ENCODE measurements around the gene CDKN1B. TPM values are rescaled to one million over a fixed set of nuclear protein-coding genes. Genes with fewer than 3 reads are reported as not detected.

Gene CDKN1B
- total and polyA plus RNA-seq, 2 of the 4 experiments (the other 2 are of a cell fraction) = 13.9 to 17.4 TPM

DNA sequence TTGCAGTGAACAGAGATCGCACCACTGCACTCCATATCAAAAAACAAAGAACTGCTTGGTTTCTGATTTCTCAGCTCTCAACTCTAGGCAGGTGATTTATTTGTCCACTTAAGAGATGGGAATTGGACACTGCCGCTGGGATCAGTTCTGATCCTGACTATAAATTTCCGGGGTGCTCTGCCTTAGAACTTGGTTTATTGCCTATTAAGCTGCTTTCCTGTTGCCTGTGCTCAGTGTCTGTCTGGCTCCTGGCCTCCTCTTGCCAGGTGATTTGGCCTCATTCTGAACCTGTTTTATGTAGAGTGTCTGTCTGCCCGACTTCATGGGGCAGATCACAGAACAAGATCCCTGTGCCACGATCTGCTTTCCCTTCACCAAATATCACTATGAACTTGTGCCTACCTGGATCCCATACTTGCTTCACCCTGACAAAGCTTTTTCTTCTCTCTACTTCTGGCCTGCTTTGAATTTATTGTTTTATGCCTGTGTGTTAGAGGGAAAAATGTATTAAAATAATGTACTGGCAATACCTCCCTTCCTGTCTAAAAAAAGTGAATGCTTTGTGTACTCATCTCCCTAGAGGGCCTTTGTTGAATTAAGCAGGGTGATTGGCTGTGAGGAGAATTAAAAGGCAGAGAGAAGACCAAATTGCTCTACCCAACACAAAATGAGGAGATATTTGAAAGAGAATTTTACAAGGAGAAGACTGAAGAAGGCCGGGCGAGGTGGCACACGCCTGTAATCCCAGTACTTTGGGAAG, 27.6 kb downstream of the CDKN1B start:
- BruUV-seq (replicated peaks) = no TSS peak
- peaks cover 24 to 50% of the 10 kb centered on the region in 2 experiments for H3K79me1 ChIP-seq (ENCODE audit: low read depth in 1 of 2, low read length in 2 of 2)
- no peak overlapping the region for H2BK15ac ChIP-seq (ENCODE audit: low read depth, low read length)
- CTCF ChIA-PET = interaction anchor here (1.1 to 1.2 kb wide), 2 partner anchors 8 to 10 kb away, joined by 3 read pairs; no protein-coding TSS in a partner anchor
- H2AK5ac ChIP-seq (ENCODE audit: low read depth, low read length) = no peak overlapping the region
- no peaks in the 10 kb centered on the region; the same call in 1 of the 2 replicates for H3K9me1 ChIP-seq (ENCODE audit: insufficient read depth, low read length)
- H3K4me2 ChIP-seq (ENCODE audit: low read depth, low read length) = no peak overlapping the region
- H3K36me3 ChIP-seq (ENCODE audit: control insufficient read depth, insufficient read depth, low read length) = no peaks in the 10 kb centered on the region
- H2BK20ac ChIP-seq (ENCODE audit: low read depth, low read length) = no peak overlapping the region
- H4K20me1 ChIP-seq (ENCODE audit: insufficient read depth, low read length) = no peaks in the 10 kb centered on the region
- H3K18ac ChIP-seq (ENCODE audit: low read depth, low read length) = no peak overlapping the region
- POLR2A ChIA-PET (ENCODE audit: unreplicated experiment) = no interaction called here
- H3K14ac ChIP-seq (replicated peaks; ENCODE audit: low read depth, low read length) = no peak overlapping the region
- in situ Hi-C loops (cut with MboI; ENCODE audit: low sequenced_read_pairs) = no loop called here
- intact Hi-C loops (cut with micrococcal nuclease) = no loop called here
- H2AK9ac ChIP-seq (replicated peaks; ENCODE audit: low read depth, low read length, poor library complexity) = no peak overlapping the region
- no peak overlapping the region for H4K8ac ChIP-seq (ENCODE audit: low read depth in 2 of 2, low read length in 2 of 2)
- no peak overlapping the region for H3K4me3 ChIP-seq (ENCODE audit: insufficient read depth, low read depth, low read length)
- ATAC-seq (ENCODE audit: low read depth) (no peak), DNase-seq (no peak)
- no peak overlapping the region for H4K5ac ChIP-seq (ENCODE audit: low read depth, low read length)
- no peak overlapping the region for H3K4ac ChIP-seq (ENCODE audit: low read depth, low read length)
- H3K9ac ChIP-seq (ENCODE audit: low read depth, low read length) = no peak overlapping the region
- H3K23ac ChIP-seq (ENCODE audit: low read depth, low read length) = no peak overlapping the region
- H4K91ac ChIP-seq (ENCODE audit: insufficient read depth, low read depth, low read length) = no peak overlapping the region
- H2BK5ac ChIP-seq (ENCODE audit: low read depth, low read length, poor library complexity, severe bottlenecking) = no peak overlapping the region
- no peak overlapping the region for H3K56ac ChIP-seq (ENCODE audit: extremely low read depth, insufficient read depth, low read length)
- H3K27ac ChIP-seq (ENCODE audit: insufficient read depth, low read length) = no peak overlapping the region
- H2BK120ac ChIP-seq (ENCODE audit: low read depth, low read length) = no peak overlapping the region
- no CpG with 5 or more reads among the region's 8 CpGs for WGBS, 2 experiments (ENCODE audit: extremely low coverage in 2 of 2, insufficient read length in 1 of 2)
- no peaks in the 10 kb centered on the region for H3K27me3 ChIP-seq (ENCODE audit: control insufficient read depth, insufficient read depth, low read length)
- dilution Hi-C loops (cut with HindIII; ENCODE audit: low sequenced_read_pairs, unreplicated experiment) = no loop called here
- no peak for TF ChIP-seq RCOR1 (IDR thresholded peaks at IDR 0.05; ENCODE audit: insufficient replicate concordance, low read length)
- TF ChIP-seq, protein P1, sequence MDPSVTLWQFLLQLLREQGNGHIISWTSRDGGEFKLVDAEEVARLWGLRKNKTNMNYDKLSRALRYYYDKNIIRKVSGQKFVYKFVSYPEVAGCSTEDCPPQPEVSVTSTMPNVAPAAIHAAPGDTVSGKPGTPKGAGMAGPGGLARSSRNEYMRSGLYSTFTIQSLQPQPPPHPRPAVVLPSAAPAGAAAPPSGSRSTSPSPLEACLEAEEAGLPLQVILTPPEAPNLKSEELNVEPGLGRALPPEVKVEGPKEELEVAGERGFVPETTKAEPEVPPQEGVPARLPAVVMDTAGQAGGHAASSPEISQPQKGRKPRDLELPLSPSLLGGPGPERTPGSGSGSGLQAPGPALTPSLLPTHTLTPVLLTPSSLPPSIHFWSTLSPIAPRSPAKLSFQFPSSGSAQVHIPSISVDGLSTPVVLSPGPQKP (IDR thresholded peaks at IDR 0.05; ENCODE audit: borderline replicate concordance, low read depth, low read length) = no peak
- TF ChIP-seq CEBPB (IDR thresholded peaks at IDR 0.05; ENCODE audit: low read depth, low read length) = no peak
- TF ChIP-seq RFX5 (IDR thresholded peaks at IDR 0.05; ENCODE audit: low read depth, low read length) = no peak
- no peak for TF ChIP-seq MXI1 (IDR thresholded peaks at IDR 0.05; ENCODE audit: borderline replicate concordance, low read depth, low read length)
- no peak for TF ChIP-seq BHLHE40 (IDR thresholded peaks at IDR 0.05; ENCODE audit: low read depth, low read length)
- TF ChIP-seq POLR2A (IDR thresholded peaks at IDR 0.05; ENCODE audit: low read depth, low read length) = no peak
- TF ChIP-seq CHD1 (IDR thresholded peaks at IDR 0.05; ENCODE audit: low read depth, low read length) = no peak
- TF ChIP-seq MAZ (IDR thresholded peaks at IDR 0.05; ENCODE audit: borderline replicate concordance, low read depth, low read length) = no peak
- no peak for TF ChIP-seq CTCF (conservative IDR thresholded peaks at IDR 0.05; ENCODE audit: low read depth, low read length)
- no peak for TF ChIP-seq MAFK (IDR thresholded peaks at IDR 0.05; ENCODE audit: low read depth, low read length)
- no peak for TF ChIP-seq FOS (IDR thresholded peaks at IDR 0.05; ENCODE audit: low read depth, low read length)
- no peak for TF ChIP-seq NFE2L2 (IDR thresholded peaks at IDR 0.05; ENCODE audit: low read depth, low read length)
- TF ChIP-seq, protein P2, sequence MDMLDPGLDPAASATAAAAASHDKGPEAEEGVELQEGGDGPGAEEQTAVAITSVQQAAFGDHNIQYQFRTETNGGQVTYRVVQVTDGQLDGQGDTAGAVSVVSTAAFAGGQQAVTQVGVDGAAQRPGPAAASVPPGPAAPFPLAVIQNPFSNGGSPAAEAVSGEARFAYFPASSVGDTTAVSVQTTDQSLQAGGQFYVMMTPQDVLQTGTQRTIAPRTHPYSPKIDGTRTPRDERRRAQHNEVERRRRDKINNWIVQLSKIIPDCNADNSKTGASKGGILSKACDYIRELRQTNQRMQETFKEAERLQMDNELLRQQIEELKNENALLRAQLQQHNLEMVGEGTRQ (IDR thresholded peaks at IDR 0.05; ENCODE audit: low read depth, low read length) = no peak
- H2AFZ ChIP-seq (replicated peaks; ENCODE audit: low read length, poor library complexity) = no peak overlapping the region
- peaks cover 6% of the 10 kb centered on the region; the same call in 1 of the 2 replicates for H3K4me1 ChIP-seq (ENCODE audit: control insufficient read depth, insufficient read depth, low read length)
- no peaks in the 10 kb centered on the region for H3K9me3 ChIP-seq (ENCODE audit: control insufficient read depth, insufficient read depth, low read length)
